SHP77 (cell line): ENCODE data around the gene DNER.
A peak's percentile ranks its signal among the peaks of the same experiment; 100 is the strongest.

Experiments used
- DNase-seq, 2 experiments: peaks; one replicate each; lab custom pipeline; 2025; lab: John Stamatoyannopoulos, UW

The DNER gene

DNA sequence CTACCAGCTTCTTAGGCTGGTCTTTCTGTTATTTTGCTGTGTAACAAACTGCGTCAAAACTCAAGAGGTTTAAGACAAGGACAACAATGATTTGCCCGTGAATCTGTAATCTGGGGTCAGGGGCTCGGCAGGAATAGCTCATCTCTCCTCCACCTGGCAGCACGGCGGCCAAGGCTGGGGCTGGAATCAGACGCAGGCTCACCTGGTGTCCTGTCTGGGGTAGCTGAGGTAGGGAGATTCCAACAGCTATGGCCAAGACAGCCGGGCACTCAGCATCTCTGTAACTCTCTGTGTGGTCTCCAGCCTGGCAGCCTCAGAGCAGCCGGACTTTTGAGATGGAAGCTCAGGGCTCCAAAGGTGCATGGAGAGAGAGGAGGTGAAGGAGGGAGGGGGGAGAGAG, 42.3 kb downstream of the DNER start:
- DNase-seq, result no peak

DNA sequence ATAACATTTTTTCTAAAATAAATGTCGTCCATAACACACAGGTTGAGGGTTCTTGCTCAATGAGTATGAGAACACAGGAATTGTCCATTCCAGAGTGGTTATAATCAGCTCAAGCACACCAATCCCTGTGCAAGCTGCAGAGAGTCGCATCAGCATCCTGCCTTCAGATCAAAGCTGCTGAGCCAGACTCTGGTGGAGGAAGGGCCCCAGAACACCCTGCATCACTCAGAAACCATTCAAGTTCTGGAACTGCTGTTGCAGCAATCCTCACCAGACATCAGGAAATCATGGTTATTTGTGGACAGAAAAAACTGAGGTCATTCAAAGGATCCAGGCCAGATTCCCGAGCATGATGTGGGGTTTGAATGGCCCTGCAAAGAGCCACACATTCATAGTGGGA, 44.5 kb downstream of the DNER start:
- no peak for DNase-seq

DNA sequence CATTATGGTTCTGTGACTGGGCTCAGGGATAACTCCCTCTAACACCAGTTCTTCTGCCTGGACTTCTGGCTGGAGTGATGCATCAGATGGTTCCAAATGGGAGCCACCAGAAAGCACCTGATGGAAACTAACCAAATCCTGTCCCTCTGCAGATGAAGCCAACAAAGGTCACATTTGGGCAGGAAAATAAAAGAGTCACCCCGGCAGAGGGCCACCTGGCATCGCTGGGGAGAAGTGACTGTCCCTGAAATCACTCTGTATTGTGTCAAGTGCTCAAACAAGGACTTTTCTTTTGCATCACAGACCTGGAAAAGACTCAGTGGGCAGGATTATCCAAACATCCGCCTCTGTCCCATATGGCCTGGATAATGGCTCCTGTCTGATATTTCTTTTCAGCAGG, 47.5 kb downstream of the DNER start:
- DNase-seq, result no peak

DNA sequence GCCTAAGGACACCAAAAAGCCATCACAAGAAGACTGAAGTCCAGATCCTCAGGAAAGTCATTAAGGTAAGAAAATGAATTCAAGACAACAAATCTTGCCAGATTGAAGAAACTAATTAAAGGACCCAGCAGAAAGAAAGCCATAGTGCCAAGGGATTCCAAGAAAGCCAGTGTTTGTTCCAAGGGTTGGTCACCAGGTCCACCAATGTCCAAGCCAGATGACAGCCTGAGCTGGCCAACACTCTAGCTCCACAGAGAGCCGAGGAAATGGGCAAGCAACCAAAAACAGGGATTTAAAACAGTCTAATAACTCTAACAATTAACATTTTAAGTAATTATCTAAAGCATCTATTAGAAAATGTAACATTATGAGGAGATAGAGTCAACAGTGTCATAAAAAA, 49.2 kb downstream of the DNER start:
- no peak for DNase-seq

DNA sequence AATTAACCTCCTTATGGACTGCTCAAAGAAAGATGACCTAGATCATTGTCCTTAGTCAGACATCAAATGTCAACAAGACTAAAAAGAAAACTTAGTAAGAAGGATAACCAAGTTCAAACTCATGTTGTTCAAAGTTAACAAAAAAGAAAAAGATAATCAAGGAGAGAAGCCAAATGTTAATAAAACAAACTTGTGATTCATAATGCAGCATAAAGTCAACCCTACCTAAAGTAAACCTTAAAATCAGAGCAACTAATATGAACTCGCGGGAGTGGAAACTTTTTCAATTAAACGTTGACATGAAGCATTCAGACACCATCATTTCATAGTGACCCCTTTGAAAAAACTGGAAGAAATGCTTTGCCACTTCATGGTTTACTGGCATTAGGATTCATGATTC, 52.9 kb downstream of the DNER start:
- no peak for DNase-seq

DNA sequence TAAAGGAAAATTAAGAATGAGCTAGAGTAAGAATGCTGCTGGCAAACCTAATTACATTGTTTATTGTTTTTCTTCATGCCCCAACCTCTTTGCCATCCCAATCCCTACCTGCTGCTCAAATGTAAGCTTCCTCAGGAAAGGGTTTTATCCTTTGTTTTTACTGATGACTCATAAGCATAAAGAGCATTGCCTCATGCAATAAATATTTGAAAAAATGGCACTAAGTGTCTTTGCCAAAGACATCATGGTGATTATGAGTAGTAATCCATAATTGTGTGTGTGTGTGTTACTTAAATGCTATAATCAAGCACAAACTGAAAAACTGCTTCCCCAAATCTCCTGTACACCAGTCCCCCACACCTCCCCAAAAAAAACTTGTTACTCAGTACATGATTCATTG, 53.4 kb downstream of the DNER start:
- DNase-seq, result no peak

DNA sequence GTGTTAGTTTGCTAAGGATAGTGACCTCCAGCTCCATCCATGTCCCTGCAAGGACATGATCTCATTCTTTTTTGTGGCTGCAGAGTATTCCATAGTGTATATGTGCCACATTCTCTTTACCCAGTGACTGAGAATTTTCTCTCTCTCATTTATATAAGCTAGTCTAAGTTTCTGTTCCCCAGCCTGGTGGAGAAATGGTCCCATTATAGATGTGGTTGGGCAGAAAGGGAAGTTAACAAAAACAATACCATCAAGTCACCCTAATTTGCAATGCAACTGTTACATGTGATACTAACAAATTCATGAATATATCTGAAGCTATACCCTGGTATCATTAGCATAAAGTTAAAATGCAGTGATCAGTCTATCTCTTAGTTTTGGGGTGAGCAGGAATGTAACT, 54.0 kb downstream of the DNER start:
- DNase-seq, result no peak

DNA sequence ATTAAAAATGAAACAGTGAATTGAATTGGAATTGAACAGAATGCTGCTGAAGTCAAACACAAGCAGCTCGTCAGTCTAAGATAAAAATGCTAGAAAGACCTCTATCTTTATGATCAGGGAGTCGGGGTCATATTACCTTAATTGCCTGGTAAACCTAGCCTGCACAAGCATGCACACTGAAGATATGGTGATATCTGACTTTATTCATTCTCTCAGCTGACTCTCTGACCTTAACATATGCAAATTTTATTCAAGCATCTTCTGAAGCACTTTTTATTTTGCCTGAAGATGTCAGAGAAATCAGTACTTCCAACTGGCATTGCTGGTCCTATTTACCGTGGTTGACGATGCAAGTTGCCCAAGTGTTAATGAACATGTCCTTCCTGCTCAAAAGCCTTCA, 56.4 kb downstream of the DNER start:
- DNase-seq, result no peak

DNA sequence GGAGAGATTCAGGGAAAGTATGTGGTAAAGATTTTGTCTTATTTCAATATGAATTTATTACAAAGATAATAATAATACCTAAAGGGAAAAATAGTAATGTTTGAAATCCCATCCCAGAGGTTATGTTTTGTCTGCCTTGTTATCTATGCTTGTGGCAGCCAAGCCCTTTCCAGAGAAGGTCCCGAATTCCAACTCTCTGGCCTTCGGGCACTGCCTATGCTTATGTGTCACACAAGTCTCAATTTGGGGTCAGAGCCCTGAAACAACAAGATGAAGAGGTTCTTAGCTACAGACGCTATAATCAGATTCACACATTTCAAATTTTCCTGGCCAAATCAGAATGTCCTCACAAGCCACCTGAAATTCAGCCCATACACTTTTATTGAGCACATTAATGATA, 59.9 kb downstream of the DNER start:
- no peak for DNase-seq

DNA sequence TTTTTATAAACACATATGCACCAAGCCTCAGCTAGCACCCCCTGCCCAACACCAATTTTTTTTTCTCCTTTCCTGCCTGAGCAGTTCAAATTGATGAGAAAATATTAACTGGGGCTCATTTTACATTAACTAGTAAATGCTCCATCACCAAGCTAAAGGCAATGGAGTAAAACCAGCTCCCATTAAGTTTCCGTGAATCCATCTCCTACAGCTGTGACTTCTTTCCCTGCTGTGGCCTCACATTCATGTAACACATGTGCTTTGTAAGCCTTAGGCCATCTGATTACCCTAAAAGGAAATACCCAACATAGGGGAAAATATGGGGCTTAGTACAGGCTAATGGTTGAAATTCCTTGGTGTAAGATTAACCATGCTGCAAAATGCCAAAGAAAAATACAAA, 60.8 kb downstream of the DNER start:
- DNase-seq, result no peak

DNA sequence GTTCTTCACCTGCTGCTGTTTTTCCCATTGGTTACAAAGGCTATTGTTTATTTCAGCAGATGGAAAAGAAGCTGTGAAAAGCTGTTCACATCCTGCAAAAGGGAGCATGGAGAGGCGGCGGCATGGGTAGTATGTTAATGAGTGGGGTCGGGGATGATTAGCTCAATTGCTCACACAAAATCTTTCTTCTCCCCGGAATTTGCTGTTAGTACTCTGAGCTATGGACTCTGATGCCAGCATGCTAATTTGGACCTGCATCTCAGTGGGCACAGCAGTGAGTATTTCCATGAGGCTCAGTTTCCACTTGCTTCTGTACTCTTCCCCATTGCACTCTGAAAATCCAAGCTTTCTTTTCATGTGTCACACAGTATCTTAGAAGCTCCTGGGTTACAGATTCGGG, 61.6 kb downstream of the DNER start:
- no peak for DNase-seq

DNA sequence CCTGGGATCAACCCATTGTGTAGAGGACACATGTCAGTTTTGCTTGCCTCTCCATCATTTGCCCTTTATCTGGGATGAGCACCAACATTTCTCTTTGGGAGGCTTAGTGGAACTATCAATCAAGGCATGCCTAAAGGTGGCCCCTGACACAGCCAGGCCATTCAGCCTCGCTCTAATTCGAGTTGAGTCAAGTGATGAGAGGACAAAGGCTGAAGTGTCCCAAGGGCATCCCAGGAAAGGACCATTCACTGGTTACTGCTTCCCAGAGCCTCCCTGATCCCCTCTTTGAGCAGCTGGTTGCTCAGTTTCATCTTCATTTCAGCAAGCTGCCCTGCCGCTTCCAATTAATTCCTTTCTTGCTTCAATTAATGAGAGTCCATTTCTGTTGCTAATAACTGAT, 63.5 kb downstream of the DNER start:
- DNase-seq, result no peak

DNA sequence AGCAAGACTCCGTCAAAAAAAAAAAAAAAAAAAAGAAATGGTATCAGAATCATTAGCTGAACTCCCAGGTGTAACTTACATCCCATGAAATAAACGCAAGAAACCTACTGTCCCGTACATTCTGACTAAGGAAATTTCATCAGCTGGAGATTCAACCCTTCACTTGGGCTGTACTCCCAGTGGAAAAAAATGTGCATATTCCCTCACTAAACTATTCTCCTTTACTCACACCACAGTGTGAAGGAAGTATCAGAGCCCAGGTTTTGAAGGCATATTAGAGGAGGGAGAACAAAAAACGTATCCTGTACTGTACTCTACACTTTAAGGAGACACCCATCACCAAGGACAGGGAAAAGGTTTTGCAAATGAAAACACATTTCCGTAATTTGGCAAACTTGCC, 64.3 kb downstream of the DNER start:
- DNase-seq, result no peak

DNA sequence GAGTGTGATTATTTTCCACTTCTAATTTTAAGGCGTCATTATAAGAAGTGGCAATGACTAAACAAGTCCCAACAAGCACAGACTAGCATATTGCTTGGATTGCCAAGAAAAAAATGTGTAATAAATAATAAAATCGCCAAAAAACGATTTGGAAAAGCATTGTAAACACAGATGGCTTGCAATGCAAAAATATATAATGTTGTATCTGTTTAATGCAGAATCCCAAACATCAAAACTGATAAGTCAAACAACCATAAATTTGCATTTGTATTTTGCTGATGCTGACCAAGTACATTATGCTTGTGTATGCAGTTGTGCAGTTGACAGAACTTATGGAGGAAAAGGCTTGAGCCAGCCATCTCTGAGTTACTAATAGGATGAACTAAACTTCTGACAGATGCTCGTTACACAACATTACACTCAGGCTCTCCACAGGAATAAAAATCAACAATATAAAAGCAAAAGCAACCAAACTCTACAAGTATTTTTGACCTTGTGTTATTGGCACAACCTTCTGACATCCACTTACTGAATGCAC, 68.1 kb downstream of the DNER start:
- no peak for DNase-seq

DNA sequence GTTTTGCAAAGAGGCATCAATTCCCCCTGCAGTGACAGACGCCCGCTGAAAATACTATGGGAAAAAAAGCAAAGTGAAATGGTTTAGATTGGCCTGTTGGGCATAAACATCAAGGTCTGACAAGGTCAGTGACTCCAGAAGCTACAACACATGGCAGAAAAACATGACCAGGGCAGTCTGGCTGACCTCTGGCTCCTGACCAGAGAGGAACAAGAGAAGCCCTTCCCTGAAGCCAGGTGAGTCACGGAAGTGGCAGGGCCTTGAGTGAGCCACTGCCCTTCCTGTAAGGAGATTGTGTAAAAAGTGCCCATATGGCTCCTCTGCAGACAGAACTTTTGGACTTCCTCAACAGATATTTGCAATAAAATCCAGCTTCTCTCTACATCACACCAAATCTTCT, 72.0 kb downstream of the DNER start:
- DNase-seq, result no peak

DNA sequence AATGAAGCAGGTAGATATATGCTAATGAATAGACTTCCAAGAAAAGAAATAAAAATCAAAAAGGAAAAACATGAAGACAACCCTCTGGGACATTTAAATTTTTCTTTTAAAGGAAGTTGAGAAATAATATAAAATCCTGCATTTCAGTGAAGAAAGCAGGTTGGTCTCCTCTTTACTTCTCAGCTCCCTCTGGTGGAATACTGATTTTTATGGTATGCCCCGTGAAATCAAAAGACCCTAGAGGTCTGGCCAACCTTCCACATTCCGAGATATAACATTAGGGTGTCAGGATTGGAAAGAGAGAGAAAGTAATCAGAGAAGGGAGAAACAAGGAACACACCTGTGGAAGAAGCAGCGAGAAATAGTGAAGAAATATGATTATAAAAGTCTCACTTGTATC, 72.7 kb downstream of the DNER start:
- DNase-seq, result no peak

DNA sequence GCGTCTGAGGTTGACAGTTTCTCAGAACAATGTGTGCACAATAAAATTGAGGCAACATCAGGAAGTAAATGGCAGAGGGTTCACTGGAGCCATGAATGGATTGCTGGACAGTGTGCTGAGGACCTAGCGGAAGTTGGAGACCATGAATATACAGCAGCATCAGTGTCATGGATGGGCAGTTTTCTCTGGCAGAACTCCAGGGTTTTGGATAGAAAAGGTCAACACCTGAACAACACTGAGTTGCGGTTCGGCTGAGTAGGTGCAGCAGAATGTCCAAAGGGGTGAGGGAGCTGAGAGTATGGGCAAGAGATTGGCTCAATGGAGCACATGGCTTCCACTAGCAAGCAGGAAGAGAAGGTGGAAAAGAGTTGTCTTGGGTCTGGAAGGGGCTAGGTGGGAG, 73.7 kb downstream of the DNER start:
- DNase-seq, result peak; percentile 19 to 44

DNA sequence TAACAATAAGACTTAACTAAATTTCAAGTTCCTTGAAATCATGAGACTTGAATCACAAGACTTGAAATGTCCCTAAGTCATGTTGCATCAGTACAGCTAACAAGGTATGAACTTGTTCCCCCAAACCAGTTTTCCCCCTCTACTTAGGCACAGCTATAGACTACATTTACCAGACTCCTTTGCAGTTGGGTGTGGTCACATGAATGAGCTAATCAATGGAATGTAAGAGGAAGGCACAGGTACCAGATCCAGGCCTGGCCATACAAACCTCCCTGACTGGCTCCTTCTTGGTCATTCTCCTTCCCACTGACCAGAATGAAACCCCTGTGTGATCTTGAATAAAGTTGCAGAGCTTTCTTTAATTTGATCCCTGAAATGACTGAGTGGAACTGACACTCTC, 77.8 kb downstream of the DNER start:
- no peak for DNase-seq

DNA sequence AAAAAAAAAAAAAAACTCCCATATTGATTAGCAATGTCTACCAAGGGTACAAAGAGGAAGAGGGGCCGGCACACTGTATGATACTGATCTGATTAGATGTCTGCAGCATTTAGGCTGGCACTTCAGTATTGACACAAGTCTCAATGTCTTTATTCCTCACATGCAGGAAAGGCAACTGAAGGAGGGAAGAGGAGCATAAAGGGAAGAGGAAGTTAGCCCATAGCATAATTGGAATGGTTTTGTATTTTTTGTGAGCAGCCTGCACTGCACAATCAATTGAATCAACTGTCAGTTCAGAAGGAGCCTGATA, 79.0 kb downstream of the DNER start:
- DNase-seq, result no peak

DNA sequence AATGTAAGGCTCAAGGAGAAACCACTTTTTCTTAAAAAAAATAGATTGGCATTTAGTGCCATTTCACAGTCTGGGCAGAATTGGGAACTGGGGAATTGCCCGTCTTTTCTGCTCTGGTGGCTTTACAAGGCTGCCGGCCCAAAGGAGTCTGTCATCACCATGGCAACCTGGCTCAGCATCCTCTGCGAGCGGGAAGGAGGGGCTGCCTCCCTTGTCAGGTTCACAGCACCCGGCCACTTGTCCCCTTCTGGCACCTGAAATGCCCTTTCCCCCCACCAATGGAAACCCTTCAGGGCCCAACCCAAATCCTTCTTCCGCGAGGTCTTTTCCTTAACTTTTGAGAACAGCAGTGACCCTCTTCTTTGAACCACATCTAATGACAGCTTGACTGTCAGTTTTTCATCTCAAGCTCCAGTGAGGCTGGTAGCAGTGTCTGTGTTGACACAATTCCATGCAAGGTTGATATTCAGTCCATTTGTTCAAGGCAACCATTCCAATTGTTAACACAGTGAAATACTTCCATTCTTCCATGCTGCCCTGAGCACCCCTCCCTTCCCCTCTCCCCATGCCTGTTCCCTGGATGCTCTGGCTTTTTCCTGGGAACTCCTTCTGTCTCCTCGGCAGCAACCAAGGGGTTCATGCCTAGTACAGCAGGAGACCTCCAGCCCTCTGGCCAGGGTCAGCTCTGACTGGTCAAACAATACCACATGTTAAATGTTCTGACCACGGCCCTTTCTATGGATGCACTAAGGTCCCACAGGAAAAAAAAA, 79.6 kb downstream of the DNER start:
- DNase-seq, result no peak

DNA sequence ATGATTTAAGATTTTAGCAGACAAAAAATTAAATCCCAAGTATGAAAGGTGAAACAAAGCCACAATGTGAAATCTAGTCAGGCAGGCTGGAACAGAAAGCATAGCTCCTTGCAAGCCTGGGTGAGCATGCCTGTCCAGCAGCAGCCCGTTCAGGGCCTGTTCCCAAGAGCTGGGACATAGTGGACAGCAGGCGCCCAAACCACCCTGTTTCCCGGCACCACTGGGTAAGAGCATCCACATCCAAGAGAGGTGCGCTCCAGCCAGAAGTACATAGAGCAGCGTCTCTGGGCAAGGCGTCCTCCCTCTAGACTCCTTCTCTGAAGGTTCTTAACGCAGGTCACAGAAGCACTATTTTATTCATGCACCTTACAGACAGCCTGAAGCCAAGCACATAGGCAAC, 80.8 kb downstream of the DNER start:
- DNase-seq, result no peak

DNA sequence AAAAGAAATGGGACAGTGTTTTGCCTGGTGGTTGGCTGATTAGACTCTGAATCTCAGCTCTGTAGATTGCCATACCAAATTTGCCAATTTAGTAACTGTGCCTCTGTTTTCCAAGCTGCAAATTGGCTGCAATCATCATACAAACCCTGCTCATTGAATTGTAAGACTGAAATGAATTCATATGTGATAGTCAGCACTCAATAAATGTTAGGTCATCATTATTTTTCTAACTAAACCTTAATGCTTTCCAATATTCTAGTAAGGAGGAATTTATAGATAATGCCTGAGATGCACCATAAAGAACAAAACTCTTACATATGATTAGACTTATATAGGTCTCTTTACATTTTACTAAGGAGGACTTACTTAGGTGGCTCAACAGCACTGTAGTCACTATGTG, 85.3 kb downstream of the DNER start:
- DNase-seq, result no peak

DNA sequence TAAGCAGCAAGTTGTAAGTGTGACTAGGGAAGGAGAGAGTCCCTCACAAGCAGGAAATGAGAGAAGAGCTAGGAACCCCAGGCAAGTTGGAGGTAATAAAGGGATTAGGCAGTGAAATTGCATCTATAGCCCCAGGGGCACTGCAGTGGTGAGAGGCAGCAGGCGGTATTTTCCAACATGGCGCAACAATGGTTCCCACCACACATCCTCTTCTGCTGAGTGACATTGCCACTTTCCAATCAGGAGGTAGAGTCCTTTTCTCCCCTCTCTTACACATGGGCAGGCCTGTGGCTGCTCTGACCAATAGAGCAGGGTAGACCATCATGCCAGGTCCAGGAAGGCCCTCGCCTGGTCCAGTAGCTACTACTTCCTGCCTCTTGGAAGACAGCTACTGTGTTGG, 86.6 kb downstream of the DNER start:
- DNase-seq, result no peak

DNA sequence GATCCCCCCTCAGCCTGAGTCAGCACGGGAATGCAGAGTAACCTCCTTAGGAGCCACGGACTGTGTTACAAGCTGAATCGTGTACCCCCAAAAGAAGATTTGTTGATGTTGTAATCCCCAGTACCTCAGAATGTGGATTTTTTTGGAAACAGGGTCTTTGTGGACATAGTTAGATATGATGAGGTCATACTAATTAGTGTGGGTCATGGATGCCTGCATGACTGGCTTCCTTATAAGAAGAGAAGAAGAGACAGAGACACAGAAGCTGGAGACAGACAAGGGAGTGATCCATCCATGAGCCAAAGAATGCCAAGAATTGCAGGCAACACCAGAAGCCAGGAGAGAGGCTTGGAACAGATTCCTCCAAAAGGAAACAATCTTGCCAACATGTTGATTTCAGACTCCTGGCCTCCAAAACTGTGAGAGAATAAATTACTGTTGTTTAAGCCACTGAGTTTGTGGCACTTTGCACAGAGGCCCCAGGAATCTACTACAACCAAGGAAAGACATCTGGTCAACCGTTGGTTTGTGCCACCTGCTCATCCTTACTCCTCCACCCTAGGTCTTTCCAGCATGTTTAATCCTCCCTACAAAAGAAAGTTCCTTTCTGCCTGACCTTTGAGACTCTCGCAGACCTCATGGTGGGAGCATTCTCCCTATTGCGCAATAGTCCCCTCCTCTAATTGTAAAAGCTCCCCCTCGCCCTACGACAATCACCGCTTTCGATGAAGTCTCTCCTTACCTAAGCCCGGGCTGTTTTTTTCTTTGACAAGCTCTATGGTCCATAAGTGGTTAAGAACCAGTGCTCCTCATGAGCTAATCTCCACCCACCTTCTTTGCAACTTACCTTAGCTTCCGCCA, 91.6 kb downstream of the DNER start:
- DNase-seq, result no peak
